Neural cell (in vitro differentiated cells): Measurements from ENCODE around the gene TMOD2.

Experiments used
- MXI1 ChIP-seq: fragments of 450-650 bp; conservative IDR thresholded peaks from 2 replicates; pipeline ENCODE4 v1.6.1; 2014; ENCODE audit warnings: antibody characterized with exemption, mild to moderate bottlenecking; ENCODE audit not compliant: poor library complexity, severe bottlenecking
- POLR2AphosphoS5 ChIP-seq: IDR thresholded peaks from 2 replicates; pipeline ENCODE4 v1.6.1; 2012

DNA sequence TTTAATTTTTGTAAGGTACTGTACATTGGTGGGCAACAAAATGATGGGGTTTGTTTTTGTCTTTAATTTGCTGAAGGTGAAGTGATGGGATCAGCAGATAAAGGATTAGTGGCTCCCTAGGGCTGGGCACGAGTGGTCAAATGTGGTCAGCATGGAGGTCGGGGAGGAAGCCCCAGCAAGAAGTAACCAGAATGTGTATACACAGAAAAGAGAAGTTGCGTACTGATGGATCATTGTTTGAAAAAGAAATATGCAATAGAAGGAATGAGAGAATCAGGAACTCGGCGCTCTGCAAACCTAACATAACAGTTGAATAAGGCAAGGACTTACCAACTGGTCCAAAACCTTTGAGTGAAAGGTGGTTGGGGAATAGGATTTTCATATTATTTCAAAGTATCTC, 1.5 kb downstream of the TMOD2 start:
- no peak for TF ChIP-seq POLR2AphosphoS5
- no peak for TF ChIP-seq MXI1
